ENCODE results near the gene FRAS1.

- TF ChIP-seq POLR2A (IDR thresholded peaks at IDR 0.05) (no peak), CTCF (IDR thresholded peaks at IDR 0.05) (no peak)
Observed at GRCh38 chr4:78581618-78582017, 524.5 kb downstream of the FRAS1 start.

Data from uterus (tissue), 2 donors.